ENCODE measurements around the gene NRIP2.

The NRIP2 gene

DNA sequence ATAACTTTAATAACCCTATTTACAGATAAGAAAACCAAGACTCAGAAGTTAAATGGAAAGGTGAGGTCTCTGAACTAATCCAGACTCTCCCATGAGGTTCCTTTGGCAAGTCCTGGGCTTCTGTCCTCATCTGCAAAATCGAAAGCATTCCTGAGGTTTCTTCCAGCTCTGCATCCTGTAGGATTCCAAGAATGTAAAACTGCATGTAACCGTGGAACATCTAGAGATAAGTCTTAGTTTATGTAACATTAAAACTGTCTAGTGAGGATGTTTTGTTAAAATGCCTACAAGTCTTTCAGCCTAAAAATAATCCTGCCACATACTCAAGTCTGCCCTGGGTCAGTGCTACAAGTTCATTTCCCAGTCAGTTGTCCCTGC, 29.7 kb downstream of the NRIP2 start:
- Histone ChIP-seq H3K36me3 (ENCODE audit: low read length) (peaks cover 13% of the 10 kb centered on the region; the same call in 1 of the 2 replicates), H3K27ac (ENCODE audit: low read depth, low read length) (no peak overlapping the region)

DNA sequence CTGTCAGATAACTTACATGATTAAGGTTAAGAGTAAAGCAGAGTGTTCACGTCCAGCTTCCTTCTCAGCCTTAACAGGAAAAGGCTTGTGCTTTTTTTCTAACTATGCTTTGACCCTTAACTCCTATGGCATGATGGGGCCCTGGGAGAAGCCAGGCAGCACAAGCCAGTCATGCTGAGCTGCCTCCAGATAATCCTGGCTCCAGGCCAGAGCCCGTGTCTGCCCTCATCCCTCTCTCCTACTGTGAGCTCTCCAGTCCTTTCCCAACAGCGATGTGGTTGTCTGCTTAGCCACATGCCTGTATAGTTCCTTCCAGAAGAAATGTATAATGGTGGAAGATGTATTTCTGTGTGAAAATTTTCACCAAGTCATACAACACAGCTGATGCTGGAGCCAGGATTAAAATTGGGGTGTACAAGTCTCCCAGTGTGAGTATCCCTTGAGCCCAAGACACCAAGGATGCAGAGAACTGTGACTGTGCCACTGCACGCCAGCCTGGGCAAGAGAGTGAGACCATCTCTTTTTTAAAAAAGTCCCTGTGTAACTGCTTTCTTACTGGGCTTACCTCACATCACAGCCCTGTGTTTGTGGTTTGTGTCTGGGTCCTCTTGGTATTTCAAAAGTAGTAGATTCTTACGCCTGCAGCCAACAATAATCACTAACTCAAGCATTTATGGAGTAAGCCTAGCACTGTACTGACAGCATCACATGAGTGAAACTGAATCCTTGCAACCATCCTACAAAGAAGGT, 30.3 kb downstream of the NRIP2 start:
- Histone ChIP-seq H3K4me3 (ENCODE audit: insufficient read depth, low read length, poor library complexity, severe bottlenecking) (no peak overlapping the region), H3F3A (ENCODE audit: insufficient read depth) (peaks cover 7% of the 10 kb centered on the region; the same call in 1 of the 2 replicates), H3K4me2 (ENCODE audit: low read depth, low read length, poor library complexity, severe bottlenecking) (no peak overlapping the region), H3K79me2 (ENCODE audit: insufficient read depth, low read length) (no peaks in the 10 kb centered on the region), H3K9me3 (ENCODE audit: insufficient read depth, low read length) (no peaks in the 10 kb centered on the region), H3K9ac (ENCODE audit: low read length) (no peak overlapping the region), H3K27ac (ENCODE audit: low read depth, low read length) (no peak overlapping the region), H3K36me3 (ENCODE audit: low read length) (peaks cover 18% of the 10 kb centered on the region), H4K20me1 (ENCODE audit: low read depth, low read length) (no peaks in the 10 kb centered on the region), H3K9me2 (replicated peaks; ENCODE audit: insufficient read depth, low read length) (no peaks in the 10 kb centered on the region), H2AFZ (ENCODE audit: low read depth, low read length, severe bottlenecking) (no peak overlapping the region), H3K27me3 (ENCODE audit: low read length) (no peaks in the 10 kb centered on the region)
- no peak for TF ChIP-seq EZH2phosphoT487 (conservative IDR thresholded peaks at IDR 0.05; ENCODE audit: low read length)
- TF ChIP-seq, protein P1, sequence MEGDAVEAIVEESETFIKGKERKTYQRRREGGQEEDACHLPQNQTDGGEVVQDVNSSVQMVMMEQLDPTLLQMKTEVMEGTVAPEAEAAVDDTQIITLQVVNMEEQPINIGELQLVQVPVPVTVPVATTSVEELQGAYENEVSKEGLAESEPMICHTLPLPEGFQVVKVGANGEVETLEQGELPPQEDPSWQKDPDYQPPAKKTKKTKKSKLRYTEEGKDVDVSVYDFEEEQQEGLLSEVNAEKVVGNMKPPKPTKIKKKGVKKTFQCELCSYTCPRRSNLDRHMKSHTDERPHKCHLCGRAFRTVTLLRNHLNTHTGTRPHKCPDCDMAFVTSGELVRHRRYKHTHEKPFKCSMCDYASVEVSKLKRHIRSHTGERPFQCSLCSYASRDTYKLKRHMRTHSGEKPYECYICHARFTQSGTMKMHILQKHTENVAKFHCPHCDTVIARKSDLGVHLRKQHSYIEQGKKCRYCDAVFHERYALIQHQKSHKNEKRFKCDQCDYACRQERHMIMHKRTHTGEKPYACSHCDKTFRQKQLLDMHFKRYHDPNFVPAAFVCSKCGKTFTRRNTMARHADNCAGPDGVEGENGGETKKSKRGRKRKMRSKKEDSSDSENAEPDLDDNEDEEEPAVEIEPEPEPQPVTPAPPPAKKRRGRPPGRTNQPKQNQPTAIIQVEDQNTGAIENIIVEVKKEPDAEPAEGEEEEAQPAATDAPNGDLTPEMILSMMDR (IDR thresholded peaks at IDR 0.05; ENCODE audit: insufficient read depth, low read length, poor library complexity, severe bottlenecking), result no peak

More for the DNA sequence above, 29.7 kb downstream of the NRIP2 start:
- Histone ChIP-seq H2AFZ (ENCODE audit: low read depth, low read length, severe bottlenecking) (no peak overlapping the region), H3K9me2 (replicated peaks; ENCODE audit: insufficient read depth, low read length) (no peaks in the 10 kb centered on the region), H3F3A (ENCODE audit: insufficient read depth) (peaks cover 7% of the 10 kb centered on the region; the same call in 1 of the 2 replicates), H4K20me1 (ENCODE audit: low read depth, low read length) (no peaks in the 10 kb centered on the region), H3K4me3 (ENCODE audit: insufficient read depth, low read length, poor library complexity, severe bottlenecking) (no peak overlapping the region), H3K9ac (ENCODE audit: low read length) (no peak overlapping the region), H3K9me3 (ENCODE audit: insufficient read depth, low read length) (no peaks in the 10 kb centered on the region), H3K79me2 (ENCODE audit: insufficient read depth, low read length) (no peaks in the 10 kb centered on the region), H3K27me3 (ENCODE audit: low read length) (no peaks in the 10 kb centered on the region), H3K4me2 (ENCODE audit: low read depth, low read length, poor library complexity, severe bottlenecking) (no peak overlapping the region)
- TF ChIP-seq, protein P1 (IDR thresholded peaks at IDR 0.05; ENCODE audit: insufficient read depth, low read length, poor library complexity, severe bottlenecking), result no peak
- no peak for TF ChIP-seq EZH2phosphoT487 (conservative IDR thresholded peaks at IDR 0.05; ENCODE audit: low read length)

DNA sequence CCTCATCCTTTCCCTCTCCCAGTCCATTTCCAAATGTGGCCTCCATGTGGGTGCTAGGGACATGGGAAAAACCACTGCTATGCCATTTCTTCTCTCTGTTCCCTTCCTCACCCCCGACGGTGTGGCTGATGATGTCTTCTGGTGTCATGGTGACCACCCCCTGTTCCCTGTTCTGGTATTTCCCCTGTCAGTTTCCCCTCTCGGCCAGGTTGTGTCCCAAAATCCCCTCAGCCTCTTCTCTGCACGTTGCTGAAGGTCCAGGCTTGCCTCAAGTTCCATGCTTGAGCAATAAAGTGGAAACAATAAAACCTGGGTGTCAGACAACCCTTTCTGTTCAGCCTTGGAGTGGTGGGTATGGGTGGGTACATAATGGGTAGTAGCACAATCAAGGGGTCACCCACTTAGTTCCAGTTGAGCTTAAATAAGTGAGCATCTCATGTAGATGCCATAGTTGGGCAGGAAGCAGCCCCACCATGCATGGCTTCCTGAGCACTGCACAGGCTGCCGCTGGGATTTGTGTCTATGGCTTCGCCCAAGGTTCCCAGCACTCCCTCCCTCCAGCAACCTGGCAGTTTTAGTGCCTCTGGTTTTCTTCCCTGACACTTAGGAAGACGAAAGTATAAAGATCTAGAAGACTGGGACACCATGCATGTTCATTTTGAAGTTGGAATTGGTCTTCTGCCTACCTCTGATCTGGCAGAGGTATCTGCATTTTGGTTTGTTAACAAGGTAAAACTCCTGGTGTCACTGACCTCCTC, 31.0 kb downstream of the NRIP2 start:
- no peaks in the 10 kb centered on the region for H3K9me2 ChIP-seq (replicated peaks; ENCODE audit: insufficient read depth, low read length)
- H2AFZ ChIP-seq (ENCODE audit: low read depth, low read length, severe bottlenecking), result no peak overlapping the region
- H3K9me3 ChIP-seq (ENCODE audit: insufficient read depth, low read length), result no peaks in the 10 kb centered on the region
- no peaks in the 10 kb centered on the region for H3K27me3 ChIP-seq (ENCODE audit: low read length)
- no peak overlapping the region for H3K9ac ChIP-seq (ENCODE audit: low read length)
- no peaks in the 10 kb centered on the region for H4K20me1 ChIP-seq (ENCODE audit: low read depth, low read length)
- no peak overlapping the region for H3K4me2 ChIP-seq (ENCODE audit: low read depth, low read length, poor library complexity, severe bottlenecking)
- peaks cover 21% of the 10 kb centered on the region for H3K36me3 ChIP-seq (ENCODE audit: low read length)
- TF ChIP-seq, protein P1 (IDR thresholded peaks at IDR 0.05; ENCODE audit: insufficient read depth, low read length, poor library complexity, severe bottlenecking), result no peak
- no peak for TF ChIP-seq EZH2phosphoT487 (conservative IDR thresholded peaks at IDR 0.05; ENCODE audit: low read length)
- H3K79me2 ChIP-seq (ENCODE audit: insufficient read depth, low read length), result no peaks in the 10 kb centered on the region
- H3K27ac ChIP-seq (ENCODE audit: low read depth, low read length), result no peak overlapping the region
- H3F3A ChIP-seq (ENCODE audit: insufficient read depth), result peaks cover 7% of the 10 kb centered on the region; the same call in 1 of the 2 replicates
- H3K4me3 ChIP-seq (ENCODE audit: insufficient read depth, low read length, poor library complexity, severe bottlenecking), result no peak overlapping the region
